Mesodermal cell (in vitro differentiated cells): Measurements from ENCODE around the gene THEM4.

Source experiments
- H3K27ac ChIP-seq: 2 replicates; pipeline ENCODE4 v1.7.0; 2013; ENCODE audit warnings: mild to moderate bottlenecking, low read depth, low read length, moderate library complexity; ENCODE audit not compliant: severe bottlenecking
- H3K36me3 ChIP-seq: 2 replicates; pipeline ENCODE4 v1.7.1; 2013; ENCODE audit warnings: mild to moderate bottlenecking, low read length, moderate library complexity; ENCODE audit not compliant: control insufficient read depth, insufficient read depth
- H3K4me1 ChIP-seq: one replicate; pipeline ENCODE4 v1.7.1; 2013; ENCODE audit warnings: mild to moderate bottlenecking, low read length; ENCODE audit not compliant: insufficient read depth, control insufficient read depth, poor library complexity, severe bottlenecking
- H3K4me3 ChIP-seq: 2 replicates; pipeline ENCODE4 v1.7.0; 2013; ENCODE audit warnings: low read length, control low read depth, mild to moderate bottlenecking; ENCODE audit not compliant: insufficient read depth, poor library complexity, severe bottlenecking; ENCODE audit errors: extremely low read depth
- H3K9me3 ChIP-seq: 2 replicates; pipeline ENCODE4 v1.7.1; 2013; ENCODE audit warnings: mild to moderate bottlenecking, low read length, moderate library complexity; ENCODE audit not compliant: control insufficient read depth
- WGBS, 2 experiments: methylation state at CpG; one replicate each; pipeline ENCODE4 v1.1.5; 2013; ENCODE audit warnings: missing lambda C conversion rate in 2 of 2; ENCODE audit not compliant: insufficient coverage in 2 of 2; 5-methylcytosine and 5-hydroxymethylcytosine counted together

Gene THEM4

GRCh38 chr1:151847867-151848596, 61.3 kb downstream of the THEM4 start:
- WGBS, 2 experiments: 63 to 79% methylated on average over 4 to 5 of the region's 11 CpGs
- no peak overlapping the region for H3K27ac ChIP-seq
- no peak overlapping the region for H3K4me3 ChIP-seq
- H3K4me1 ChIP-seq: peaks cover 22% of the 10 kb centered on the region
- no peaks in the 10 kb centered on the region for H3K9me3 ChIP-seq
- H3K36me3 ChIP-seq: no peaks in the 10 kb centered on the region

- H3K4me3 ChIP-seq: no peak overlapping the region
- H3K36me3 ChIP-seq: no peaks in the 10 kb centered on the region
- peak overlapping the region; percentile 69 for H3K27ac ChIP-seq
- no peaks in the 10 kb centered on the region for H3K9me3 ChIP-seq
- WGBS, 2 experiments: 72 to 77% methylated on average over 4 to 8 of the region's 8 CpGs
- peaks cover 27% of the 10 kb centered on the region for H3K4me1 ChIP-seq
Measured at GRCh38 chr1:151846686-151847237, 62.5 kb downstream of the THEM4 start.

DNA sequence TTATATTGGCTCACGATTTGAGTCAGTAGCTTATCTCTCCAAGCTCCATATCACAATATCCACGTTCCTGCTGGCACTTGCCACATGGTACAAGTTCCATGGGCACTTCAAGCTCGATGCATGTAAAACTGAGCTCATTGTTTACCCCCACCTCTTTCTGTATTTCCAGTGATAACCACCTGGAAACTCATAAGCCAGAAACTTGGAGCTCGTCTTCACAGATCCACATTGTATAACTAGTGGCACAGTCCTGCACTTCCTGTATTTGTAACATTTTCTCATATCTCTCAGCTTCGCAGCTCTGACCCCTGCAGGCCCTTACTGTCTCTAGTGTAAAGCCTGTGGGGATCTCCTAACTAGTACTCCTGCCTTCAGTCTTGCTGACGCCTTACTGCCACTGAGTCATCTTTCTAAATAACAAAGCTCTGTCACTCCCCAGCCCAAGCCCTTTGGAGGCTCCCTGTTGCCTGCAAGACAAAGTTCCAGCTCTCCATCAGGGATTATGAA, 63.2 kb downstream of the THEM4 start:
- H3K4me1 ChIP-seq: peaks cover 32% of the 10 kb centered on the region
- H3K36me3 ChIP-seq: no peaks in the 10 kb centered on the region
- peak overlapping the region; percentile 69 for H3K27ac ChIP-seq
- 52 to 53% methylated on average over 6 of the region's 6 CpGs for WGBS, 2 experiments
- H3K9me3 ChIP-seq: no peaks in the 10 kb centered on the region
- no peak overlapping the region for H3K4me3 ChIP-seq

GRCh38 chr1:151843398-151843797, 65.9 kb downstream of the THEM4 start:
- Histone ChIP-seq H3K4me3 (no peak overlapping the region), H3K27ac (no peak overlapping the region), H3K9me3 (no peaks in the 10 kb centered on the region), H3K4me1 (peaks cover 36% of the 10 kb centered on the region), H3K36me3 (no peaks in the 10 kb centered on the region)
- 83 to 100% methylated on average over 1 of the region's 2 CpGs for whole genome bisulfite sequencing, 2 experiments

- no peak overlapping the region for H3K4me3 ChIP-seq
- WGBS, 2 experiments: 63 to 80% methylated on average over 1 to 2 of the region's 2 CpGs
- no peaks in the 10 kb centered on the region for H3K9me3 ChIP-seq
- peaks cover 36% of the 10 kb centered on the region for H3K4me1 ChIP-seq
- no peak overlapping the region for H3K27ac ChIP-seq
- no peaks in the 10 kb centered on the region for H3K36me3 ChIP-seq
Measured at GRCh38 chr1:151841141-151841540, 68.2 kb downstream of the THEM4 start.

DNA sequence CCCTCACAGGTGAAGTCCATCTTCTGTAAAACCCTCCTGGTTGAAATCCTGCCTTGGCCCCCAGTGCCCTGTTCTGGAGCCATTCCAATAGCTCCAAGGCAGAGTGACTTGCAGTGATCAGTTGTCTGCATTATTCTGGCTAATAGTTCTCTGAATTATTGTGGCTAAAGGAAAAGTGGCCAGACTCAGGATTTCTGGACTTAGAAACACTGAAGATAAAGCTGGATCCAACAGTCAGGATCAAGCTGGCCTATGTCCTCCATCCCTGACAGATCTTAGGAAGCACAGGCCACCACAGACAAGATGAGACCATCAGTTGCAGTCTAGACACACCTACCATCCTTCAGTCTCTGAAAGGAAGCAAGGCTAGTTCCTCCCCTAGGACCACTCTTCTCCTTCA, 68.9 kb downstream of the THEM4 start:
- peaks cover 31% of the 10 kb centered on the region for H3K4me1 ChIP-seq
- H3K27ac ChIP-seq: peak overlapping the region; percentile 70
- H3K9me3 ChIP-seq: no peaks in the 10 kb centered on the region
- H3K36me3 ChIP-seq: no peaks in the 10 kb centered on the region
- H3K4me3 ChIP-seq: peak overlapping the region; percentile 29

- WGBS, 2 experiments: 3 to 5% methylated on average over 38 of the region's 47 CpGs
- peak within 1 kb of the TSS; percentile 70 for H3K27ac ChIP-seq
Measured at GRCh38 chr1:151839457-151840403, 69.6 kb downstream of the THEM4 start, which contains the start of gene C2CD4D. Gene C2CD4D (minus strand): TSS chr1:151839820. CDS start chr1:151838989, 831 bp downstream.

GRCh38 chr1:151839082-151839412, 70.3 kb downstream of the THEM4 start:
- no peak overlapping the region for H3K27ac ChIP-seq
- WGBS, 2 experiments: 7 to 12% methylated on average over 11 to 14 of the region's 16 CpGs
- no peaks in the 10 kb centered on the region for H3K9me3 ChIP-seq
- H3K4me3 ChIP-seq: peak overlapping the region; percentile 29
- H3K36me3 ChIP-seq: no peaks in the 10 kb centered on the region
- peaks cover 29% of the 10 kb centered on the region for H3K4me1 ChIP-seq

More at GRCh38 chr1:151839457-151840403, 69.6 kb downstream of the THEM4 start, which contains the start of gene C2CD4D:
- Histone ChIP-seq H3K4me3 (peak within 1 kb of the TSS; percentile 29), H3K4me1 (peaks cover 31% of the 10 kb centered on the region), H3K9me3 (no peaks in the 10 kb centered on the region), H3K36me3 (no peaks in the 10 kb centered on the region)

DNA sequence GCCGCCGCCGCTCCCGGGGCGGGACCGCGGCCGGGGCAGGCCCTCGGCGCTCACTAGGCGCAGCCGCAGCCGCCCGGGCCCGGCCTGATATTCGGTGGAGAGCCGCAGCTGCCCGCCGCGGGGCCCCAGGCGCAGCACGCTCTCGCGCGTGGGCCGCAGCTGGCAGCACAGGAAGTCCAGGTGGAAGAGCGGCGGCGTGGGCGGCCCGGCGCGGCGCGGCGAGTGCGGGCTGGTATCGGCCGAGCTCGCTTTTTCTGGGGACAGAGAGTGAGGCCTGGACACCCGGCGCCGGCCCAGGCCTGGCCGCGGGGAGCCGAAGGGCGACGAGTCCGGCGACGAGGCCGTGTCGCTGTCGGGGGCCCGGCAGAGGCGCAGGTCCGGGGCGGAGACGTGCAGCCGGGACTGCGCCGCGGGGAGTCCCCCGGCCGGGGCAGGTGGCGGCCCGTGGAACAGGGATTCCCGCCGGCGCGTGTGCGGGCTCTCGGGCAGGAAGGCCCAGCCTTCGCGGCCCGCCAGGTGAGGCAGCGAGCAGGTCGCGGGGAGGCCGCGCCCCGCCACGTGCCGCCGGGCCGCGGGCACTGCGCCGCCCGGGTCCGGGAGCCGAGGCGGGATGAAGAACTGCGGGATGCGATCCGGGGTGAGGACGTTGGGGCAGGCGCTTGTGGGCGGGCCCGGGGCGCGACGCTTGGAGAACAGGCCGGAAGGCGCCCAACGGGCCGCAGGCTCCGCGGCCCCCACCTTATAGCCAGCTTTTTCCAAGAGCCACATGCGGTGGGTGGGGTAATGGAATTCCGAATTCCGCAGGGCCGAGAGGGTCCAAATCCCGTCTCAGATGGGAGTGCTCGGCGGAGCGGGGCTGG, 70.9 kb downstream of the THEM4 start:
- WGBS, 2 experiments: 1% methylated on average over 87 to 97 of the region's 117 CpGs
- no peaks in the 10 kb centered on the region for H3K36me3 ChIP-seq
- H3K4me3 ChIP-seq: peak overlapping the region; percentile 29
- H3K9me3 ChIP-seq: no peaks in the 10 kb centered on the region
- no peak overlapping the region for H3K27ac ChIP-seq
- peaks cover 29% of the 10 kb centered on the region for H3K4me1 ChIP-seq

DNA sequence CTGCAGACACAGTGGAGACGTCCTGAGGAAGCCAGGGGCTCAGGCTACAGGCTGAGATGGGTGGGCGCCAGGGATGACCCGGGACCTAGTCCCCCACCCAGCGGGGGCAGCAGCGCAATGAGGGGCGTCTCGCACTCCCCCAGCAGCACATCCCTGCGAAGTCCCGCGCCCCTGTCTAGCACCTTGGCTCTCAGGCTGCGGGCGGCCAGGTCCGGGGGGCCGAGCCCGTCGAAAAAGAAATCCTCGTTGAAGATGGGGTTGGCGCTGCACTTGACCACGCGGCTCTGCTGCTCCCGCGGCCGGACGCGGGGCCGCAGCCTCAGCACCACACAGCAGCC, 71.5 kb downstream of the THEM4 start:
- Histone ChIP-seq H3K36me3 (no peaks in the 10 kb centered on the region), H3K4me1 (peaks cover 29% of the 10 kb centered on the region), H3K4me3 (no peak overlapping the region), H3K9me3 (no peaks in the 10 kb centered on the region), H3K27ac (no peak overlapping the region)
- WGBS, 2 experiments: 10 to 15% methylated on average over 19 to 26 of the region's 26 CpGs
